Muscle of leg (tissue), 16 donors: ENCODE data around the gene PTCHD1. TPM values are rescaled to one million over a fixed set of nuclear protein-coding genes. Genes with fewer than 3 reads are reported as not detected.

Experiments used
- DNase-seq: peaks from one replicate; pipeline ENCODE4 v3.0.0; 2013
- H3K27ac ChIP-seq: one replicate; pipeline ENCODE4 v1.5.1; 2013; ENCODE audit warnings: mild to moderate bottlenecking, low read length, control low read depth
- H3K27me3 ChIP-seq: one replicate; pipeline ENCODE4 v1.6.1; 2013; ENCODE audit warnings: low read length; ENCODE audit not compliant: control insufficient read depth, insufficient read depth
- H3K36me3 ChIP-seq: one replicate; pipeline ENCODE4 v1.6.1; 2013; ENCODE audit warnings: low read length; ENCODE audit not compliant: control insufficient read depth, insufficient read depth
- H3K4me1 ChIP-seq: one replicate; pipeline ENCODE4 v1.6.1; 2013; ENCODE audit warnings: low read length; ENCODE audit not compliant: control insufficient read depth, insufficient read depth
- H3K4me3 ChIP-seq: one replicate; pipeline ENCODE4 v1.5.1; 2013; ENCODE audit warnings: low read length, control low read depth
- H3K9me3 ChIP-seq: replicated peaks from 2 replicates; pipeline ENCODE4 v1.6.1; 2013; ENCODE audit warnings: low read depth, low read length; ENCODE audit not compliant: control insufficient read depth
- WGBS: methylation state at CpG from one replicate; pipeline ENCODE4 v1.1.5; 2013; ENCODE audit warnings: missing lambda C conversion rate; ENCODE audit not compliant: insufficient coverage; 5-methylcytosine and 5-hydroxymethylcytosine counted together
- long read RNA-seq, 11 donors: transcript quantifications; one replicate each; lab custom pipeline, GENCODE V29; 2026
- polyA plus RNA-seq, 8 donors: library from polyadenylated mRNA; unstranded; fragments of 120-200 nt; gene quantifications; one replicate each; pipeline versions ENCODE4 v1.2.1 to v1.2.3, GENCODE V29; 2013; ENCODE audit warnings: inconsistent platforms in 1 of 8, low replicate concordance in 1 of 8; ENCODE audit not compliant: insufficient read length in 8 of 8, insufficient read depth in 1 of 8
- total RNA-seq: library from RNA; stranded (reverse); fragments of 120-200 nt; gene quantifications from one replicate; pipeline ENCODE4 v1.2.4, GENCODE V29; 2013

Gene PTCHD1
- total RNA-seq (0.53 TPM), polyA plus RNA-seq (1 to 10 TPM in 3 of 8 donors, under 1 TPM in 5; 0.37 to 1.8 (median 0.81) TPM)
- long read RNA-seq, donor 1: 0 reads
- long read RNA-seq, donor 2: 0 reads
- long read RNA-seq, donor 3: 0 reads
- long read RNA-seq, donor 4: 0 reads
- long read RNA-seq, donor 5: 0 reads
- long read RNA-seq, donor 6: 0 reads
- long read RNA-seq, donor 7: 0 reads
- long read RNA-seq, donor 8, full-length matches to known transcripts: 1 of 1 reads
- long read RNA-seq, donor 8, partial matches to known transcripts: 0 of 1 reads
- long read RNA-seq, donor 8, other reads (novel, unspliced or antisense): 0 of 1 reads
- long read RNA-seq, donor 9: 0 reads
- long read RNA-seq, donor 10: 0 reads
- long read RNA-seq, donor 11: 0 reads

DNA sequence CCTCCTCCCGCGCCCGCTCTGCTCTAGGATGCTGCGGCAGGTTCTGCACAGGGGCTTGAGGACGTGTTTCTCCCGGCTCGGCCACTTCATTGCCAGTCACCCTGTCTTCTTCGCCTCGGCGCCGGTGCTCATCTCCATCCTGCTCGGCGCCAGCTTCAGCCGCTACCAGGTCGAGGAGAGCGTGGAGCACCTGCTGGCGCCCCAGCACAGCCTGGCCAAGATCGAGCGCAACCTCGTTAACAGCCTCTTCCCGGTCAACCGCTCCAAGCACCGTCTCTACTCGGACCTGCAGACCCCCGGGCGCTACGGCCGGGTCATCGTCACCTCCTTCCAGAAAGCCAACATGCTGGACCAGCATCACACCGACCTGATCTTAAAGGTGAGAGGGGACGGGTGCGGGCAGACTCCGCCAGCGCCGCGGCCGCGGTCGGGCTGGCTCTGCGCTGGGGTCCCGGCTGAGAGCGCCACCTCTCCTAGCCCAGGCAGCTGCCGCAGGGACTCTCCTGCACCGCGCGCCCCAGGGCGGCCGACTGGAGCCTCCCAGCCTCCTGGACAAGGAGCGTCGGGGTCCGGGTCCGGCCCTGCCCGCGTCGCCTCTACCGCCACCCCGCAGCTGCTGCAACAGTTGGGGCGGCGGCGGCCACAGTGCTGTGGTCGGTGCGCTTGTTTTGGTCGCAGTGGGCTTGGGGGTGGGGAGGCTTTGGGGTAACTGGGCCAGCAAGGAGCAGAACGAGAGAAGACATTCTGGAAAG, at the start of gene PTCHD1:
Gene PTCHD1, plus strand, starts transcription at position 2 of the 752 bp plus-strand sequence. Its CDS starts 27 bp downstream, at position 29.
- Histone ChIP-seq H3K9me3 (no peaks in the 10 kb centered on the region), H3K4me3 (peak within 1 kb of the TSS; percentile 35), H3K36me3 (no peaks in the 10 kb centered on the region), H3K4me1 (peaks cover 13% of the 10 kb centered on the region), H3K27ac (no peak within 1 kb of the TSS), H3K27me3 (peaks cover 68% of the 10 kb centered on the region)
- DNase-seq: peak; percentile 7
- 34% methylated on average over 54 of the region's 64 CpGs for whole genome bisulfite sequencing

GRCh38 chrX:23286731-23287130, 47.9 kb upstream of the PTCHD1 start:
- H3K36me3 ChIP-seq: no peaks in the 10 kb centered on the region
- DNase-seq: no peak
- no peak overlapping the region for H3K4me3 ChIP-seq
- no peaks in the 10 kb centered on the region for H3K9me3 ChIP-seq
- H3K4me1 ChIP-seq: peaks cover 2% of the 10 kb centered on the region
- peaks cover 5% of the 10 kb centered on the region for H3K27me3 ChIP-seq
- no CpG with 5 or more reads among the region's 5 CpGs for WGBS
- no peak overlapping the region for H3K27ac ChIP-seq

DNA sequence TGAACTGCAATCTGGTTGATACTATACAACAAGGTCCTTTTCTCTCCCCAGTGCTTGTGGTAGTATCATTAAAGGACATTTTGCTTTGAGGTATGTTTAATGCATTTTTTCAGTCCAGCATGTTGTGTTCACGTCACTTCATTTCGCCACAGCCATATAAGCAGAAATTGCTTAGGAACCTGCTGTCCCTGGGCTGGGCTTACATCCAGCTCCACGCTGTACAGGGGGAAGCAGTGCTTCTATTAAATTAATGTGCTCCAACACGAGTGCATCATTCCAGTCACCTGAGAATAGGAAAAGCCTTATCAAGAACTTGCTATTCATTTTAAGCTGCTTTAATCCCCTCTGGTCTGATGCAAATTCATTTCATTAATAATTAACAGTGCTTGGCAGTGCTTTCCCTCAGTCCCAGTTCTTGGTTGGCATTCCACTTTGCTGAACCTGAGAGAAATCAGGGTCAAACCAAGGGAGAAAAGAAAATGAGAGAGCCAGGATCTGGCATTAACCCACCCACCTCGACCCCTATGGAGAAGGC, 47.4 kb upstream of the PTCHD1 start:
- H3K4me3 ChIP-seq: no peak overlapping the region
- H3K36me3 ChIP-seq: no peaks in the 10 kb centered on the region
- WGBS: 54% methylated on average over 3 of the region's 5 CpGs
- H3K27me3 ChIP-seq: peaks cover 5% of the 10 kb centered on the region
- H3K27ac ChIP-seq: no peak overlapping the region
- H3K9me3 ChIP-seq: no peaks in the 10 kb centered on the region
- no peak for DNase-seq
- peaks cover 2% of the 10 kb centered on the region for H3K4me1 ChIP-seq

DNA sequence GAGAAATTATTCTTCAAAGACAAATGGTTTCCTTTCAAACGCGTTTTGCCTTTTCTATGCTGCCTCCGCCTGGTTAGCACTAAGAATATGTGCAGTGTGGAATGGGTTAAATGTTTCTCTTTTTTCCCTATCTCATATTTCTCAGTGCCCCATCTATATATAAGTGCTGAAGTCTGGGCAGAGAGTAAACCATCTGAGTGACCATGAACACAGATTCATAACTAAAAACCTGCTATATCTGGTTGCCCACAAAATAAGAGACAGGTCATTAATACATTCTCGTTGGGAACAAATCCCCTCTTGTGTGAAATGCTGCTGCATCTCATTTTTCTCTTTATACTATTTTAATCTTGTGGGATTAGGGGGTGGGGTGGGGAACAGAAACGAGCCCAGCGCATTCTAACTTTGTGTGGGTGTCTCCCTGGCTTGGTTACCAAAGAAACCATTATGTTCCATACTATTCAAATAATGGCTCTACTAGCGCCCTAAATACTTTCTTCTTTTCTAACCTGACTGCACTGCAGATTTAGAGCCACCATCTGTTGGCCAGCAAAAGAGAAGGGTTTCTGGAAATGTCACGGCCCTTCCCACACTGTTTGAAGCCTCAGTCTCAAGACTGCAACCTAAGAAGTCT, 42.2 kb upstream of the PTCHD1 start:
- Histone ChIP-seq H3K27ac (peak overlapping the region; percentile 79), H3K27me3 (peaks cover 12% of the 10 kb centered on the region), H3K4me3 (peak overlapping the region; percentile 13), H3K4me1 (peaks cover 5% of the 10 kb centered on the region), H3K9me3 (no peaks in the 10 kb centered on the region), H3K36me3 (no peaks in the 10 kb centered on the region)
- peak; percentile 12 for DNase-seq
- WGBS: 28% methylated on average over 2 of the region's 8 CpGs

GRCh38 chrX:23292988-23293651, 41.5 kb upstream of the PTCHD1 start:
- Histone ChIP-seq H3K27me3 (peaks cover 18% of the 10 kb centered on the region), H3K4me1 (peaks cover 5% of the 10 kb centered on the region), H3K36me3 (no peaks in the 10 kb centered on the region), H3K4me3 (peak overlapping the region; percentile 13), H3K27ac (peak overlapping the region; percentile 79), H3K9me3 (no peaks in the 10 kb centered on the region)
- peak; percentile 85 for DNase-seq
- WGBS: 65% methylated on average over 5 of the region's 8 CpGs

- Histone ChIP-seq H3K4me3 (no peak overlapping the region), H3K36me3 (no peaks in the 10 kb centered on the region), H3K27me3 (peaks cover 17% of the 10 kb centered on the region), H3K27ac (no peak overlapping the region), H3K4me1 (no peaks in the 10 kb centered on the region), H3K9me3 (no peaks in the 10 kb centered on the region)
- DNase-seq: no peak
- WGBS: 49% methylated on average over 2 of the region's 4 CpGs
These were observed 29.8 kb upstream of the PTCHD1 start for GRCh38 chrX:23304881-23305280.

GRCh38 chrX:23311731-23312130, 22.9 kb upstream of the PTCHD1 start:
- H3K27ac ChIP-seq: no peak overlapping the region
- no peaks in the 10 kb centered on the region for H3K9me3 ChIP-seq
- no peak overlapping the region for H3K4me3 ChIP-seq
- DNase-seq: no peak
- WGBS: 90% methylated on average over 8 of the region's 8 CpGs
- no peaks in the 10 kb centered on the region for H3K4me1 ChIP-seq
- no peaks in the 10 kb centered on the region for H3K36me3 ChIP-seq
- peaks cover 17% of the 10 kb centered on the region for H3K27me3 ChIP-seq

DNA sequence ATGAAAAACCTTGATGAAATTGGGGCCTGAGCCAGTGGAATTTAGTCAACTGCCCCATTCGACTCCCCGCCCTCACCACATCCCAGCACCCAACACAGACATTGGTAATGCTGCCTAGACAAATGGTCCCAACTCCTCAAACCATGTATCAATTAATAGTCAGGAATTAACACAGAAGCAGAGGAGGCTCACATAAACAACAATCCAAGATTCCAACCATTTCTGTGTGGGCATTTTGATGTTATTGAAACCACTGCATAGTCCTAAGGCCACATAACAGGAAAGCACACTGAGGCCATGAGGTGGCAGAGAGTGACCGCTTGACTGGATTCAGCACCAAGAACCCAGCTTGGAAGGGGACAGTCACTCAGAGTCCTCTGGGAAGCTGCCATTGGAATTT, 22.5 kb upstream of the PTCHD1 start:
- Histone ChIP-seq H3K4me1 (no peaks in the 10 kb centered on the region), H3K27me3 (peaks cover 17% of the 10 kb centered on the region), H3K4me3 (no peak overlapping the region), H3K27ac (no peak overlapping the region), H3K36me3 (no peaks in the 10 kb centered on the region), H3K9me3 (no peaks in the 10 kb centered on the region)
- 89% methylated on average over 3 of the region's 3 CpGs for WGBS
- DNase-seq: no peak

DNA sequence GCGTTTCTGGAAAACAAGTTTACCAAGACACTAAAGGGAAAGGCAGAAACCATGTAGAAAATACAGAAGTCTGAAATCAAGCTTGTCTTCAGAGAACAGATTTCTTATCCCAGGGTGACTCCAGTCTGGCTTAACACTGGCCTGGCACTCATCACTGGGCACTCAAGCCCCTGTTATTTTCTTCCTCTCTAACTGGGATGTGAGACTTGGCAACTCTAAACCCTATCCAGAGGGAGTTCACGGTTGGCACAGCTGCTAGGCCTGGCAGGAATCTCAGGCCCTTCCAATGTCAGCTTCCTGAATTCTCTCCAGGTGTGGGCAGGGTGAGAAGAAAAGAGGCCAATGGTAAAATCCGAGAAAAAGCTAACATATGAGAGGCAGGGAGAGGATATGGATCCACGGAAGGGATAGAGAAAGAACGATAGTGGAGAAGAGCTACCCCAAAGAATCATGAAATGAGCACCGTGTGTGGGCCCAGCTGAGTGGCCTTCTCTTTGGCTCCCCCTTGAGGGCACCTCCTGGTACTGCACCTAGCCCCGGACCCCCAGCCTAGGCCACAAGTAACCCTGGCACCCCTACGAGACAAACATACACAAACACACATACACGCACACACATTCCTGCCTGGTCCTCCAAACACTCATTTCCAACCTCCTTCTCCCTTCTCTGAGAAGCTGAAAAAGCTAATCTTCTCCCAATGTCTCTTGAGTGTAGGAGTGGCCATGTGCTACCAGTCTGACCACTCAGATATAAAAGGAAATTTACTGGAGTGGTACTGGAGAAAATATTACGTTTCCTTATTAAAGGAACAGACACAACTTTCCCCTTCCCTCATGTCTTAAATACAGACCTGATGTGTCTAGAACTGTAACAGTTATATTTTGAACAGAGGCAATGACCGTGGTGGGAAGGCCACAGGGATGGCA, 16.6 kb upstream of the PTCHD1 start:
- no peaks in the 10 kb centered on the region for H3K36me3 ChIP-seq
- peaks cover 11% of the 10 kb centered on the region for H3K27me3 ChIP-seq
- no peaks in the 10 kb centered on the region for H3K4me1 ChIP-seq
- no peak overlapping the region for H3K4me3 ChIP-seq
- peak; percentile 7 for DNase-seq
- WGBS: 15% methylated on average over 4 of the region's 11 CpGs
- no peak overlapping the region for H3K27ac ChIP-seq
- H3K9me3 ChIP-seq: no peaks in the 10 kb centered on the region
